WI38 (cell line): ENCODE measurements around the gene IRX4.

Experiments used
- H3K4me3 ChIP-seq: 2 replicates; pipeline ENCODE4 v1.5.1; 2011; ENCODE audit warnings: low read depth, mild to moderate bottlenecking, control low read depth, low read length
- CTCF ChIP-seq: IDR thresholded peaks from 2 replicates; pipeline ENCODE4 v1.5.1; 2012; ENCODE audit warnings: low read depth, mild to moderate bottlenecking, control low read depth, low read length

IRX4 gene

DNA sequence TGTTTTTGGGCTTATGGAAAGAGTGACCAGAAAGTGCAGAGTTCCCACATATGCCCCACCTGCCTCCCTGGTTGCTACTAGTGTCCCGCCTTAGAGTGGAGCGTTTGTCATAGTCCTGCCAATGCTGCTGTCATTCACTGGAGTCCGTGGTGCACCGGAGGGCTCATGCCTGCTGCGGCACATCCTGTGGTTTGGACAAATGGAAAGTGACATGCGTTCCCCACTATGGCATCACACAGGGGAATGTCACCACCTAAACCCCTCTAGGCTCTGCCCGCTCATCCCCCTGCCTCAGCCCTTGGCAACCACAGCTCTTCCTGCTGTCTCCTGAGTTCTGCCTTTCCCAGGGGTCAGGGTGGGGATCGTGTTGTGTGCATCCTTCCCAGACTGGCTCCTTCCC, 29.2 kb downstream of the IRX4 start:
- H3K4me3 ChIP-seq, result no peak overlapping the region
- no peak for TF ChIP-seq CTCF

DNA sequence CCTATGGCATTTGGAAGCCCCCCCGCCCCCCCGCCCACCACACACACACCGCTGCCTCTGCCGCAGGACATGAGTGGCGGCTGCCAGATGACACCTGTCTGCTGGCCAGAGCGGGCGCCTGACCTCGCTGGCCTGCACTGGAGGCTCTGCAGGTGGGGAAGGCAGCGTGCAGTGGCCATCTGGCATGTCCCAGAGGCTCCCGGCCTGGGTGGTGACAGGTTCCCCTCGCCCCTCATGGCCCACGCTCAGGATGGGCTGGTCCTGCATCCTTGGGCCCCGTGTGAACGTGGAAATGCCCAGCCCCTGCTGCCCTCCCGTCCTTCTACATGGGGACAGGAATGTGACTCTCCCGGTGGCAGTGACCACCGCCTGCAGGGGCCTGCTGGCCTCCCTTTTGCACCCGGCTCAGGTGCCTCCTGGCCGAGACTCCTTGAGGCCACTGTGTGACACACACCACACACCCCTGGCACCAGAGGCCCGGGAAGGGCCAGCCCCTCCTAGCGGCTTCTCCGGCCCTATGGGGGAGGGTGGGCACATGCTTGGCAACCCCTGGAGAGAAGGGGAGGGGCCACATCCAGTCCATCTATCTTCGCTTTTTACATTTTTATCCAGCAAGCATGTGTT, 30.3 kb downstream of the IRX4 start:
- no peak for TF ChIP-seq CTCF
- no peak overlapping the region for H3K4me3 ChIP-seq

DNA sequence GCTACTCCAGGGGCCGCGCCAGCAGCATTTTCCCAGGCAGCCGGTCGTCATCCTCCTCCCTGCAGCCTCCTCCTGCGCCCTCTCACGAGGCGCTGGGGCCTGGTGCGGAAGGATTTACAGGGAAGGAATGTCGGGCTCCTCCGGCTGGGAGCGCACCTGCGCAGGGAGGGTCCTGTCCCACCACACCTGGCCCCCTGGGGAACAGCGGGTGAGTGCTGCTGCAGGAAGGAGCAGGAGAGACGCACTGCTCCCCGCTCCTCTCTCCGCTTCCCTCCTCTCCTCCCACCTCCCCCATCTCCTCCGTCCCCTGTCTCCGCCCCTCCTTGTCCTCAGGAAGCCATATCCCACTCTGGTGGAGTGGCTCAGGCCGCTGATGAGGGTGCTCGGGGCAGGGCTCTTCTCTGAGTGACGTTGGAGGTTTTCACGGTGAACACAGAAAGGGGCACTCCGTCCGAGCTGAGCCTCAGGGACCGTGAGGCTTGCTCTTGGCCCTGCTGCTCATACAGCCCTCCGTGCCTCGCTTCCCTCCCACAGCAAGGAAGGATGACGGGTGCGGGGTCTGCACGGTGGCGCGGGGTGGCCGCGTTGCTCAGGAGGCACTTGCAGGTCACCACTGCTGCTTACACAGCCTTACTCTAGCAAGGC, 31.3 kb downstream of the IRX4 start:
- no peak overlapping the region for H3K4me3 ChIP-seq

GRCh38 chr5:1850324-1851154, 32.2 kb downstream of the IRX4 start:
- H3K4me3 ChIP-seq, result no peak overlapping the region

More for the DNA sequence above, 31.3 kb downstream of the IRX4 start:
- no peak for TF ChIP-seq CTCF

DNA sequence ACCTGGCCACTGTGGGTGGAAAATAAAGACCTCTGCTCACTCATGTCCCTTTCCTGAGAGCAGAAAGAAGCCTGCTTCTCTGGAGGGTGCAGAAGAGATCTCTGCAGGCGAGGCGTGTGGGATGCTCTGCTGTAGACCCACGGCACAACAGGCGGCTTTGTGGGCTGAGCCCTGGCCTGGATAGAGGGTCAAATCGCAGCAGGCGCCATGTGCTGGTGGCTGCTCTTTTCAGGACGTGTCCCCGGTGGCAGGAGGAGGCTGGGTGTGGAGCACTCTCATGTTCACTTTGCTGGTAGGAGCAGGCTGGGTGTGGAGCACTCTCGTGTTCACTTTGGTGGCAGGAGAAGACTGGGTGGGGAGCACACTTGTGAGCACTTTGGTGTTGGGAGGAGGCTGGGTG, 35.1 kb downstream of the IRX4 start:
- no peak for TF ChIP-seq CTCF
- no peak overlapping the region for H3K4me3 ChIP-seq

More at GRCh38 chr5:1850324-1851154, 32.2 kb downstream of the IRX4 start:
- no peak for TF ChIP-seq CTCF

DNA sequence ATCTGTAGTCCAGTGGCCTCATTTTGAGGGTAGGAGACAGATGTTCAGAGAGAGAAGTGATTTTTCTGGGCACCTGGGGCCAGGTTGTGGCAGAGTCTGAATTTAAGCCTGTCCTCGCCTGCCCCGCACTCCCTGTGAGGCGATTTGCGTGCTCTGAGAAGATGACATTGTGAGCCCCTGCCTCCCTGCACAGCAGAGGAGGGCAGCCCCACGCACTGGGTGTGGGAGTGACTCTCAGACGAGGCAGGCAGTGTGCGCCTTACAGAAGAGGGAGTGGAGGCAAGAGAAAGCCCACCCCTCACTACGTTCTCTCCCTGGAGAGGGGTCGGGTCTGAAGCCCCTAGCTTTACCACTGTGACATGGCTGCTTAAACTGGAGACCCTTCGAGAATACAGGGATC, 35.7 kb downstream of the IRX4 start:
- TF ChIP-seq CTCF, result no peak
- no peak overlapping the region for H3K4me3 ChIP-seq

DNA sequence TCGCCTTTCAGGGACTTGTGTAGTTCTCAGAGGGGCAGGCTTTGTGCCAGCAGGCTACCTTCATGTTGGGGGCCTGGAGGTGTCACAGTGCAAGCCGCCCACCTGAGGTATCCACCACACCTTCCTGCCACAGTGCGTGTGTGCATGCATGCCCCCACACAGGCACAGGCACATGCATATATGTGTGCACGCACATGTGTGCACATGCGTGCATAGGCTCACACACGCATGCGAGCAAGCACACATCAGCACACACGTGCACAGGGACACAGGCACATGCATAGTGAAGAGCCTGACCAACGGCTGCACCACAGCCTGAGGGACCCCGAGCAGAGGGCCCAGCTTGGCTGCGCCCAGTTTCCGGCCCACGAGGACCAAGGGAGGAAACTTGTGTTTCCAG, 36.1 kb downstream of the IRX4 start:
- no peak overlapping the region for H3K4me3 ChIP-seq
- TF ChIP-seq CTCF, result no peak
